ENCODE results near the gene PLN.

DNA sequence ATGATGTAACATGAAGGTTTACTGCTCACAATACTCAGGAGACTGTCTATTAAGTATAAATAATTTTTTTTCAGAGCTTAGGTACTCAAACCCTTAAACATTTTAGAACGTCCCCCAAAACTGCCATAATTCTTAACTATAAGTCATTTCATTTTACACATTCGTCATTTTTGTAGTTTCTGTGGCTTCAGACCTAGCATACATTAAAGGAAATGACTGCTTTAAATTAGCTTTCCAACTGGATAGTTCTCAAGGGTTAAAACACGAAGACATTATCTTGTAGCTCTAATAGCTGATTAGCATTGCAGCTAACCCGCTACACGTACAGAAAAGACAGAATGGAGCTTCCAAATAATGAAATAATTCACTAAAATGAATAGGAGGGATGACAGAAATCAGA lies 24.9 kb upstream of the PLN start:
- TF ChIP-seq BHLHE40 (IDR thresholded peaks at IDR 0.05; ENCODE audit: borderline replicate concordance), result no peak
- TF ChIP-seq ARNT (IDR thresholded peaks at IDR 0.05), result no peak
- TF ChIP-seq LEF1 (IDR thresholded peaks at IDR 0.05; ENCODE audit: borderline replicate concordance), result no peak
- no peak for TF ChIP-seq CTBP1 (IDR thresholded peaks at IDR 0.05; ENCODE audit: borderline replicate concordance)
- TF ChIP-seq FOXA1 (IDR thresholded peaks at IDR 0.05), result no peak
- TF ChIP-seq SP1 (IDR thresholded peaks at IDR 0.05), result no peak
- TF ChIP-seq FOXM1 (IDR thresholded peaks at IDR 0.05; ENCODE audit: borderline replicate concordance), result no peak
- TF ChIP-seq ELF4 (IDR thresholded peaks at IDR 0.05), result no peak
